Measurements from ENCODE around the gene HSD17B11.
"Not testable (repeated sequence)": the region's sequence is repeated elsewhere in the genome, so short reads cannot be mapped to it uniquely, and the experiment has no call there.

The HSD17B11 gene

DNA sequence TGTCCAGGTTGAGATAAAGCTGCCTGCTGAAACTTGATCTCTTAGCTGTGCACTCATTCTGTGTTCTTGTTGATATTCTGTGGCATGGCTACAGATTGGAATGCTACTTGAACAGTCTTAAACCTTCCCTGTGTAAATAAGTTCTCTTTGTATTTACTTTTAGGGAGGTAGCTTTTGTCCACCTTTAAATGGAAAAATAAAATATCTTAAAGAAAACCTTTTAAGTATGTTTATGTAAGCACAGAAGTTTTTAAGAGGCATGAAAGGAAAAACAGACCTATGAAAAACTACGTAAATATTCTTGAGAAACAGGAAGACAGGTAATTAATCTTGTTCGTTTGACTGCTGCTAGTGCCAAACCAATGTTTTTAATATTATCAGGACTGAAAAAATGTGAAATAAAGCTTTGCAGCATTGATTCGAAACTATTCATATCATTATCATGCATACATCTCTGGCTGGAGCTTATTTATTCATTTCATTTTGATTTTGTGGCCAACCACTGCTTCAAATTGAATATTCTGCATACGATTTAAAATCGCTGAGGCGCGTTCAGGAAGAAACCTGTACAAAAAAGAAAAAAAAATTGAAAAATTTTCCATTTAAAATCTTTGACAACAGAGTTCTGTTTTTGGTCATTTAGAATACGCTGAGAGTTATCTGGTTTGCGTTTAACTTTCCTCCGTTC lies 86.1 kb downstream of the HSD17B11 start:
- no peak for DNase-seq

DNA sequence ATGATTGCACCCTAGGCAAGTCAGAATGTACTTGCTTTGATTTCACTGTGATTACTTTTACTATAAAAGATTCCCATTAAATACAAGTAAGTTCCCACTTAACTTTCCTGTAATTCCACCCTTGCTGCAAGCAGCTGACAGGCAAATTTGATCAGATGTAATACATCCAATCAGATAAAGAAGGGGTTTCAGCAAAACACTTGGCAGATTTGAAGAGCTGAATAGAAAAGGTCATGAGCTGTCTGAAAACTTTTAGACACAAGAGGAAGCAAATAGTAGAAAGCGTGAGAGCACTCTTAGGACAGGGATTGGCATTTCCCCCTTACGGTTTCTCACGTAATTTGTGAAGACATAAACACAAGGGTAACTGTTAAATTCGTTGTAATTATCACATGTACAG lies 91.1 kb downstream of the HSD17B11 start:
- DNase-seq = no peak

DNA sequence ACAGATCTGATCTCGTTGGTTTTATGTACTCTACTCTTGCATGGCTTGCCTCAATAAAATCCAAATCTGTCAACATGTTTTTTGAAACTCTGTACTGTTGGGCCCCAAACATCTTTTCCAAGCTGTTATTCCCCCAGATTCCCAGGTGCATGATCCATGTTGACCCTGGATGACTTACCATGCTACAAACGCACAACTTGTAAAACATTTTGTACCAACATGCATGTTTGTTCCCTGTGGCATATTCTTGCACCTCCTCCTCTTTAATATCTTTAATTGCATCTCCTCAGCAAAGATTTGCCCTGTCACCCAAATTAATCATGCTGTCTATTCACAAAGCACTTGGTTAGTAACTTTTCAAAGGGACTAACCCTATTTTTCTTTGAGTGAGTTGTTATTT lies 92.6 kb downstream of the HSD17B11 start:
- no peak for DNase-seq

DNA sequence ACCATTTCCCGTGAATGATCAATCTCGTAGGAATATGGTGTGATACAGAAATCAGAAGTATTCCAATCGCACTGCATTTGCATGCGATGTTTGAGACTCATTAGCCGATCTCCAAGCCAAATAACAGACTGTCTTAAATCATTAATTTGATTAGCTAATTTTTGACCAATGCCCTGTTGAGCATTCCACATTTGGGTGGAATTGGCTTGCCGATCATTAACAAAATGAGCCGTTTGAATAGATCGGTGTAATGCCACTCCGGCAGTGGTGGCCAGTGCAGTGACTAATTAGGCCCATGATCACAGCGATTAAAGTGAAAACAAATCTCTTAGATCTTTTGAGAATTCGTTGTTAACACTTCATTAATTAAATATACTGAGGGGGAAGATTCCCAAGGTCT lies 96.1 kb downstream of the HSD17B11 start:
- not testable (repeated sequence) for DNase-seq

DNA sequence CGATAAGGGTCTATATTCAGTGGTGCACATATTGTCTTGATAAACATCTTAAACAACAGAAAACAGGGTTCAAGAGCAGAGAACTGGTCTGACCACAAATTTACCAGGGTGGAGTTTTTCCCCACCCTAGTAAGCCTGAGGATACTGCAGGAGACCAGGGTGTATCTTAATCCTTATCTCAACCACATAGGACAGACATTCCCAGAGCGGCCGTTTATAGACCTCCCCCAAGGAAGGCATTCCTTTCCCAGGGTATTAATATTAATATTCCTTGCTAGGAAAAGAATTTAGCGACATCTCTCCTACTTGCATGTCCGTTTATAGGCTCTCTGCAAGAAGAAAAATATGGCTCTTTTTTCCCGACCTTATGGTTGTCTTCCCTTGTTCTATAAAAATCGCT lies 97.1 kb downstream of the HSD17B11 start:
- DNase-seq = not testable (repeated sequence)

DNA sequence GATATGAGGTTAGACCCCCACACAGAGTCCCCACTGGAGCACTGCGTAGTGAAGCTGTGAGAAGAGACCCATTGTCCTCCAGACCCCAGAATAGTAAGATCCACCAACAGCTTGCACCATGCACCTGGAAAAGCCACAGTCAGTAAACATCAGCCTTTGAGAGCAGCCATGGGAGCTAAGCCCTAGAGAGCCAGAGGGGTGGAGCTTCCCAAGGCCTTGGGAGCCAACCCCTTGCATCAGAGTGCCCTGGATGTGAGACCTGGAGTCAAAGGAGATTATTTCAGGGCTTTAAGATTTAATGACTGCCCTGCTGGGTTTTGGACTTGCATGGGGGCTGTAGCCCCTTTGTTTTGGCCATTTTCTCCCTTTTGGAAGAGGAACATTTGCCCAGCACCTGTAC lies 104.0 kb downstream of the HSD17B11 start:
- DNase-seq = no peak

Measured in CD4-positive, alpha-beta T cell treated with Interleukin-17A for 1 hour (primary cell).